BE2C (cell line): ENCODE results near the gene CAMK1D.
A peak's percentile ranks its signal among the peaks of the same experiment; 100 is the strongest.

Source experiments
- DNase-seq: peaks from one replicate; pipeline ENCODE4 v3.0.0-alpha.2; 2020
- H3K27me3 ChIP-seq: fragments of 250-450 bp; sonication (Bioruptor Pico); 2 replicates; pipeline ENCODE4 v1.5.1; 2020; ENCODE audit warnings: mild to moderate bottlenecking
- H3K36me3 ChIP-seq: fragments of 250-450 bp; sonication (Bioruptor Pico); 2 replicates; pipeline ENCODE4 v1.5.1; 2020; ENCODE audit warnings: mild to moderate bottlenecking
- H3K4me1 ChIP-seq: fragments of 250-450 bp; sonication (Bioruptor Pico); 2 replicates; pipeline ENCODE4 v1.5.1; 2020
- H3K4me3 ChIP-seq: 2 replicates; pipeline ENCODE4 v1.5.1; 2011; ENCODE audit warnings: low read depth, low read length
- H3K9me3 ChIP-seq: fragments of 250-450 bp; sonication (Bioruptor Pico); 2 replicates; pipeline ENCODE4 v1.5.1; 2020
- TF ChIP-seq, protein P1 (sequence below): IDR thresholded peaks from 2 replicates; pipeline ENCODE4 v1.5.1; 2012; ENCODE audit warnings: mild to moderate bottlenecking, low read depth, low read length

The CAMK1D gene

DNA sequence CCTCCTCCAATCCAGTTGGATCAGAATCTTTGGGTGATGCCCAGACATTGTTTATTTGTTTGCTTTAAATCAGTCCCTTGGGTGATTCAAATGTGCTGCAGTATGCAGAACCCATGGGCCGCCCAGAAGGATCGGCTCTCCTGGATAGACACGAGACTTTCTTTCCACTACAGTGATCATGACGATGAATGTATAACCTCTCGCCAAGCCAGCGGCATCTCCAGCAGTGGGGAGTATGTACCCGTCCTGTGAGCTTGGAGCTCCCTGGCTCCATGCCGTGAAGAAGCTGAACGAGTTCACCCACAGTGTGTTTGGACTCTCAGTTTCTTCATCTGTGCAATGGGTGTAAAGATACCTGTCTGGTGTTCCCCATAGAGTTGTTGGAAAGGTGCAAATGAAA, 162.3 kb downstream of the CAMK1D start:
- Histone ChIP-seq H3K9me3 (no peaks in the 10 kb centered on the region), H3K27me3 (no peaks in the 10 kb centered on the region), H3K36me3 (no peaks in the 10 kb centered on the region), H3K4me3 (no peak overlapping the region), H3K4me1 (peaks cover 7% of the 10 kb centered on the region)
- no peak for DNase-seq
- TF ChIP-seq, protein P1, sequence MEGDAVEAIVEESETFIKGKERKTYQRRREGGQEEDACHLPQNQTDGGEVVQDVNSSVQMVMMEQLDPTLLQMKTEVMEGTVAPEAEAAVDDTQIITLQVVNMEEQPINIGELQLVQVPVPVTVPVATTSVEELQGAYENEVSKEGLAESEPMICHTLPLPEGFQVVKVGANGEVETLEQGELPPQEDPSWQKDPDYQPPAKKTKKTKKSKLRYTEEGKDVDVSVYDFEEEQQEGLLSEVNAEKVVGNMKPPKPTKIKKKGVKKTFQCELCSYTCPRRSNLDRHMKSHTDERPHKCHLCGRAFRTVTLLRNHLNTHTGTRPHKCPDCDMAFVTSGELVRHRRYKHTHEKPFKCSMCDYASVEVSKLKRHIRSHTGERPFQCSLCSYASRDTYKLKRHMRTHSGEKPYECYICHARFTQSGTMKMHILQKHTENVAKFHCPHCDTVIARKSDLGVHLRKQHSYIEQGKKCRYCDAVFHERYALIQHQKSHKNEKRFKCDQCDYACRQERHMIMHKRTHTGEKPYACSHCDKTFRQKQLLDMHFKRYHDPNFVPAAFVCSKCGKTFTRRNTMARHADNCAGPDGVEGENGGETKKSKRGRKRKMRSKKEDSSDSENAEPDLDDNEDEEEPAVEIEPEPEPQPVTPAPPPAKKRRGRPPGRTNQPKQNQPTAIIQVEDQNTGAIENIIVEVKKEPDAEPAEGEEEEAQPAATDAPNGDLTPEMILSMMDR = no peak

DNA sequence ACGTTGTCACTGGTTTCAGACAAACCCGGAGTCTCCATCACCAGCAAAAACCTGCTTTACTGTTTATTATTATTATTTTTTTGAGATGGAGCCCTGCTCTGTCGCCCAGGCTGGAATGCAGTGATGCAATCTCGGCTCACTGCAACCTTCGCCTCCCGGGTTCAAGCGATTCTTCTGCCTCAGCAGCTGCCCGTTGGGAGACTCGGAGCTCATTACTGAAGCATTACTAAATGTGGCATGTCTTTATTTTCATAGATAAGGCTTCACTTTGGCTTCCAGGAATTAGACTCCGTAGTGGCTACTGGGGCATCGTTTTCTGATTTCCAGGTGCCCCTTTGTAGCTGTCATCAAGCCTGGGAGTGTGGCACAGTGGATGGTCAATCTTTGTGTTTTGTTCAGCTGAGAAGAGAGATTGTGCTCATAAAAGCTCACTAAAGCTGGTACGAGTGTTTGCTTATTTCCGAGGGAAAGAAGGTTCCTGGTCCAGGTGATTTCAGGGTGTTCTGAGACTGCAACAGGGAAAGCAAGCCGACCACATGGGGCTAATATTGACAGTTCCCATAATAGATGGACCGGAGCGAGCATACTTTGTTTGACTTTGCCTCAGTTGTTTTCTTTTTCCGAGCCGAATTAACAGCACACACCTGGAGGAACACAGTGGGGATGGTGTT, 163.1 kb downstream of the CAMK1D start:
- TF ChIP-seq, protein P1 = no peak
- H3K4me1 ChIP-seq = peaks cover 7% of the 10 kb centered on the region
- no peaks in the 10 kb centered on the region for H3K9me3 ChIP-seq
- no peaks in the 10 kb centered on the region for H3K36me3 ChIP-seq
- H3K27me3 ChIP-seq = no peaks in the 10 kb centered on the region
- H3K4me3 ChIP-seq = no peak overlapping the region
- DNase-seq = no peak

DNA sequence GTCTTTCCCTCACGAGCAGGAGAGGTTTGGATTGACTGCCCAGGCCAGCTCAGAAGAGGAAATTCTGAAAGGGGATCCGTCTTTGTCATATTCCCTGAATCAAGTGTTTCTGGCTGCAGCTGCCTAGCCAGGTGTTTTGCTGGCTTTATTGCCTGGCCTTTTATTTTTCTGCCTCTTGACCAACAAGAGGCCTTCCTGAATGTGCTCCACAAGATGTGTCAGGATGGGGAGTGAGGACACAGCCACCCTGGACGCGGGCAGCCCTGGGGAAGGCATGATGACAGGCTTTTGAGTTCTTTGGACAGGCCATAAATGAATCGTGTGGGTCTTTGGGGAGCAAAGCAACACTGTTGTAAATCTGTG, 163.6 kb downstream of the CAMK1D start:
- H3K4me3 ChIP-seq = no peak overlapping the region
- H3K4me1 ChIP-seq = peaks cover 7% of the 10 kb centered on the region
- H3K9me3 ChIP-seq = no peaks in the 10 kb centered on the region
- no peak for DNase-seq
- TF ChIP-seq, protein P1 = no peak
- no peaks in the 10 kb centered on the region for H3K36me3 ChIP-seq
- no peaks in the 10 kb centered on the region for H3K27me3 ChIP-seq

DNA sequence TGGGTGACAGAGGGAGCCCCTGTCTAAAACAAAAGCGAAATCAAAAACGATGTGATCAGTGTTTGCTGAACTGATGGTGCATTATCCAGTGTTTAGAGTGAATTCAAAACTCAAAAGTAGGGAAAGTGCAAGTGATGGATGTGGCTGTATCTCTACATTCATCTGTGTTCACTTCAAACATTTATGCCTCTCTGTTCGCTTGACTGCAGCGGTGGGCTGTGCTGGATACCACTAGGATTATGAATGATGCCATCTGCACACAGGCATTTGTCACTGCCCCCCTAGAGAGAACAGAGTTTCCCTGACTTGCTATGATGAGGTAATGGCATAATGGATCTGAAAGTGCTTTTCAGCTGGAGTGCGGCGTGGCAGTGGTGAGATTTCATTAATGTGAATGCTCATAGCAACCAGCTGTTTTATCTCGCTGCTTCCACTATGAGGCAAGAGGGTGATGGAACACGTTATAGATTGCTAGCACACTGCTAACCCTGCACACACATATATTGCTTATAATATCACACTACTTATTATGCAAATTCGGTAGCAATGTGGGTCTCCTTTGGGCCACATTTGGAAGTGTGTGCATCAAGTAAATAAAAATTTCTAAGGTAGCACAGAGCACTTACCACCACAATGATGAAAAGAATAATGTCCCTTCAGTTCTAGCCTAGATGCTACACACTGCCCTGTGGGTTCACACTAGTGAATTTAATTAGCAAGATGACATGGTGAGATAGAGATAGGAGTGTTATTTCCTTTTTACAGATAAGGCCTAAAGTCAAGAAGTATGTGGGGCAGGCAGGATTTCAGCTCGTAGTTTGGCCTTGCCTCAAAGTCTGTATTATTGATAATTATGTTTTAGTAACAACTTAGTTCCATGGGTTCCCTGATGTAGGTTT, 164.7 kb downstream of the CAMK1D start:
- TF ChIP-seq, protein P1 = no peak
- H3K27me3 ChIP-seq = no peaks in the 10 kb centered on the region
- H3K4me1 ChIP-seq = peaks cover 7% of the 10 kb centered on the region
- H3K4me3 ChIP-seq = no peak overlapping the region
- no peaks in the 10 kb centered on the region for H3K9me3 ChIP-seq
- peak; percentile 47 for DNase-seq
- H3K36me3 ChIP-seq = no peaks in the 10 kb centered on the region

DNA sequence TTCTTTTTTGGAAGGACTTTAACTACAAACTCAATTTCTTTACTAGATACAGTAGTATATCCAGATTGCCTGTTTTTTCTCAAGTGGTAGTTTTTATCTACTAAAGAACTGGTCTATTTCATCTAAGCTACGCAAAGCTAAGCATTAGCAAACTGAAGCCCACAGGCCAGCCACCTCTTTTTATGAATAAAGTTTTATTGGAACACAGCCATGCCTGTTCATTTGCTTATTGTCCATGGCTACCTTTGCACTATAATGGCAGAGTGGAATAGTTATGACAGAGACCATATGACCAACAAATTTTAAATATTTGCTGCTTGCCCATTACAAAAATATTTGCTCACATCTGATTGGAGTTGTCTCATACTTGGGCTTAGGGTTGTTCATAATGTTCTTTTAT, 168.7 kb downstream of the CAMK1D start:
- Histone ChIP-seq H3K4me3 (no peak overlapping the region), H3K9me3 (no peaks in the 10 kb centered on the region), H3K27me3 (no peaks in the 10 kb centered on the region), H3K36me3 (no peaks in the 10 kb centered on the region), H3K4me1 (peaks cover 7% of the 10 kb centered on the region)
- no peak for DNase-seq
- TF ChIP-seq, protein P1 = no peak

DNA sequence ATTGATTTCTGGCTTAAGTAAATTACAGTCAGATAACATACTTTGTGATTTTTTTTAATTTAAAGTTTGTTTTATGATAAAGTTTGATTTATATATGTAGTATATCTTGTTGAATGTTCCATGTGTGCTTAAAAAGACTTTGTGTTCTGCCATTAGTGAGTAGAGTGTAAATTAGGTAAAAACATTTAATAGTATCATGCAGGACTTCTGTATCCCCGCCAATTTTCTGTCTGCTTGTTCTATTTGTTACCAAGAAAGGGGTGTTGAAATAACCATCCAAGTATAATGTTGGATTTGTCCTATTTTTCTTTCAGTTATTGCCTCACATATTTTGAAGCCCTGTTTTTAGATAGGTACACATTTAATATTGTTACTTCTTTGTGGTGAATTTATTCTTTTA, 172.1 kb downstream of the CAMK1D start:
- Histone ChIP-seq H3K36me3 (no peaks in the 10 kb centered on the region), H3K4me1 (no peaks in the 10 kb centered on the region), H3K9me3 (no peaks in the 10 kb centered on the region), H3K27me3 (no peaks in the 10 kb centered on the region), H3K4me3 (no peak overlapping the region)
- TF ChIP-seq, protein P1 = no peak
- DNase-seq = no peak
